Nucleus accumbens (tissue), 56 donors: ENCODE results near the gene PRF1.

Source experiments
- DNase-seq, 56 donors: peaks; one replicate each; lab custom pipeline; 2025; lab: John Stamatoyannopoulos, UW

PRF1 gene

DNA sequence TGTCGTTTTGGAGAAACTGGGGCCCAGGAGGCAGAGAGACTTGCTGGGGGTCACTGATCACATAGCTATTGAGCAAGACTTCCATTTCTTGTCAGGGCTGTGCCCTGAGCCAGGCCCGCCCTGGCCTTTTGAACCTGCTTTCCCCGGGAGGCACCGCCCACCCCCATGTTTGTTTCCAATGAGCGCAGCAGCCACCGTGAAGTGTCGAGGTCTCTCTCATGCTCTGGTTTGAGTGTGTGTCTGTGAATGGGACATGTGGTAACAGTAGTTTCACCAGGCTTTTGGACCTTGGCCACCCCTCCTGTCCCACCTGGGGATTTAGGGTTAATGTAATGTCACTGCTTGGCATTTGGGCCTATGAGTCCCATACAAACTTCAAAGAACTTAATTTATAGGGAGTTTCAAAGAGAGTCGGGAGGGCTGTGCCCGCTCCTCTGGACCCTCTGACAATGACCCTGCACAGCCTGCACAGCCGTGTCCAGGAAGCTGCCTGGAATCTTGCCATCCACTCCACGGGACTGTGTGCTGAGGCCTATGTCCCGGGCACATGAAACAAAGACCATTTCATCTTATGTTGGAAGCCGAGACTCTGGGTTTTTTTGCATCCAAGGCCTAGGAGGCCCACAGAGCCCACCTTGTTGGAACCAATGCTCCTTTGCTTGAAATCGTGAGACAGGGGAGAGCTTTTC, 6.3 kb downstream of the PRF1 start:
- peak in 38 of 56 donors; percentile 11 to 72 (median 39) for DNase-seq

DNA sequence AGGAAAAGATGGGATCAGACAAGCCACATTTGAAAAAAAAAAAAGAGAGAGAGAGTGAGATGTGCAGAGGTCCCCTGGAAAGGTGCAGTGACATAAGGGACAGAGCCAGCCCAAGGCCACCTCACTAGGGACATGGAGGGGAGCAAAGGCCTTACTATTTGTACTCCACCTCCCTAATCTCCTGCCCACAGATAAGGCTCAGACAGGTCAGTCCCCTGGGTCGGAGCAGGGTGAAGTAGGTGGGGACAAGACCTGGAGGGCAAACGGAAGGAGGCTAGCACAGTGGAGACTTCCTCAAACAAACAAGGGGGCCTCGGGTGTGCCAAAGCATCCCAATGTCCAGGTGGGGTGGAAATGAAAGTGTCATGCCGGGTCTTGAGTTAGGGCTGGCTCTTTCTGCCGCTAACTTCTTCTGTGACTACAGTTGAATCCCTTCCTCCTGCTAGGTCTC, 7.0 kb downstream of the PRF1 start:
- DNase-seq: no peak

DNA sequence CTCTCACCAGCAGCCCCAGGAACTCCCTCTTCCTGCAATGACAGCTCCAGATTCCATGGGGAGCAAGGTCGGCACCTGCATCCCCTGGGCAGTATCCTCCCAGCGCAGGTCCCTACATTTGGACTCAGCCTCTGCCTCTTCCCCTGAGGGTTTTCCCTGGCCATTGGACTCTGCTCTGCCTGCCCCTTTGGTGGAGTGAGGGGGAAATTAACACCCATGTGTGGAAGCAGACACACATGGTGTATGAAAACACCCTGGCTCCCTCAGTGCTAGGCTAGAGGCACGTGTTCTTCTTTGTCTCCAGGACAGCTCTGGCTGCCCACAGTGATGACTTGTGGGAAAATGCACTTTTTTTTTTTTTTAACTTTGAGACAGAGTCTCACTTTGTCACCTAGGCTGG, 8.4 kb downstream of the PRF1 start:
- DNase-seq: no peak

DNA sequence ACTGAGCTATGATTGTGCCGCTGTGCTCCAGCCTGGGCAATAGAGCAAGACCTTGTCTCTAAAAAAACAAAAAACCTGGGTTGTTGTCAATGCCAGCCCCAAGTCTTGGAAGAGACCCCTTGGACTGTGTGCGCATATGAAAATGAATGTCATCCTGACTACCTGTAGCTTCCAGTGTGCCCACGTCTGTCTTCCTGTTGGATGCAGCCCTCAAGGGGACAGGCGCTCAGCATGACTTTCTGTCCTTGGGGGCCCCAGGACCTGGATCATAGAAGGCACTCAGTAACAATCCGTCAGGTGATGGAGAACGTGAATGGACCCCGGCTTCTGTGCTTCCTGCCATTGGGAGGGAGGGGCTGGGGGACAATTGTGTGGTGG, 9.0 kb downstream of the PRF1 start:
- no peak for DNase-seq

DNA sequence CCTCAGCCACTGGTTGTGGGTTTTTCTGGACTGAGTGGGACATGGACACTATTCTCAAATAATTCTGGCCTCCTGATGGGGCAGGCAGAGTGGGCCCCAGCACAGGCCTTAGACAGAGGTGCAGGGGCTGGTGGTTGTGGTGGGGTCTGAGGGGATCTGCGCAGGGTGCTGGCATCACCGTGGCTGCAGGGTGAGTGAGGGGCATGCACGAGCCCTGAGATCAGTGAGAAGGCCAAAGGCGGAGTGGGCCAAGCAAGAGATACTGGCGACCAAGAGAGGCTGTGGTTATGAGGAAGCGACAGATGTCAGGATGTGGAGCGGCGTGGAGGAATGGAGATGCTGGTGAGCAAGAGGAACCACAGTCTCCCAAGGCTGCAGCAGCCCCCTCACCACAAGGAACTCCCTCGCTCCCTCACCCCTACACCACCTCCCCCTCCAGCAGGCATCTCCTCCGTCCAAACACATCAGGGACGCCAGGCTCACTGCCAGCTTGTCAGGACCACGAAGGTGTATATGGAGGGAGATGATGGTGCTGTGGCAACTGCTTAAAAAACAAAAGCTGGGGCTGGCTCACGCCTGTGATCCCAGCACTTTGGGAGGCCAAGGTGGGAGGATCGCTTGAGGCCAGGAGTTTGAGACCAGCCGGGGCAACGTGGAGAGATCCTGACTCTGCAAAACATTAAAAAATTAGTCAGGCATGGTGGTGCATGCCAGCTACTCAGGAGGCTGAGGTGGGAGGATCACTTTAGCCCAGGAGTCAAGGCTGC, 9.6 kb downstream of the PRF1 start:
- no peak for DNase-seq

DNA sequence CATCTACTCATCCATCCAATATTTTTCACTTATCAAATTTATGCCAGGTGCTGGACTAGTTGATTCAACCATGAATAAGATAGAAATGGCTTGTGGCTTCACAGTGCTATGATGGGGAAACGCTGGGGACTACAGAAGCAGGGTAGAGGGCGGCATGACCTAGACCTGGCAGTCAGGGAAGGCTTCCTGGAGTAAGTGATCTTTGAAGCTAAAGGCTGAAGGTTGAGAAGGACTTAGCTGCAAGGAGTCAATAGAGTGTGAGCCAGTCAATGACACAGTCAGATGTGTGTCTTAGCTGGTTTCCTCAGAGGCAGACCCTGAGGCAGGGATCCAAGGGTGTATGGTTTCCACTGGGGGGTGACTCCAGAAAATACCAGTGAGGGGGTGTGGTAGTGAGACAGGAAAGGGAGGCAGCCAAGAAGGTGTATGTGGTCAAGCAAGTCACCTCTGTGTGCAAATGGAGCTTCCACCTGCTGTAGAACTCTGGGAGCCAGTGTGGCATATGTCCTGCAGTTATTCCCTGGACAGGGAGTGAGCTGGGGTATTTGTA, 10.3 kb downstream of the PRF1 start:
- DNase-seq: no peak

DNA sequence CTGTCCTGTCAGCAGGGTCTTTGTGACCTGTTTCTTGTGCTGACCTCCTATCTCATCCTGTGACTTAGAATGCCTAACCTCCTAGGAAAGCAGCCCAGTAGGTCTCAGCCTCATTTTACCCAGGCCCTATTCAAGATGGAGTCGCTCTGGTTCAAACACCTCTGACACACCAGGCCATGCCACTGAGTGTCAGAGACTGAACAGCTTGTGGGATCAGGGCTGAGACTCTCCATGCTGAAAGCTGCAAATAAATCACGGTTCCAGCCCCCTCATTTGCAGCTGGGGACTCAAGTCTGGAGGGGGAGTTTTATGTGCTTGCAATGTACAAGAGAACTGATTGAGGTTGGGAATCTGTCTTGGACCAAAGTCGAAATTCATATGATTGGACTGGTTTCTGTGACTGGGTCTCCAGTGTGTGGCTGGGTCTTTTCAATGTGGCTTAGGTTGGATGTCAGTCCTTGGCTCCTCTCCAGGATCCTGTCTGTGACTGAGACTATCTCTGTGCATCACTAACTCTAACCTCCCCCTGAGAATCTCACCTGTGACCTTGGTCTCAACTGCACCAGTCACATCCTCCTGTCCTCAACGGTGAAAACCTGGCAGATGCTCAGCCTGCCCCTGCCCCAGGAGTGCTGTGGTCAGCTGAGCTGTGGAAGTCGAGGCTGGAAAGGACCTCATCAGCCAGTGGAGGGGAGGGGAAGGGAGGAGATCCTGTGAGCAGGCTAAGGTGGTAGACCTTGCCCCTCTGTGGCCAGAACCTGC, 11.7 kb downstream of the PRF1 start:
- no peak for DNase-seq

DNA sequence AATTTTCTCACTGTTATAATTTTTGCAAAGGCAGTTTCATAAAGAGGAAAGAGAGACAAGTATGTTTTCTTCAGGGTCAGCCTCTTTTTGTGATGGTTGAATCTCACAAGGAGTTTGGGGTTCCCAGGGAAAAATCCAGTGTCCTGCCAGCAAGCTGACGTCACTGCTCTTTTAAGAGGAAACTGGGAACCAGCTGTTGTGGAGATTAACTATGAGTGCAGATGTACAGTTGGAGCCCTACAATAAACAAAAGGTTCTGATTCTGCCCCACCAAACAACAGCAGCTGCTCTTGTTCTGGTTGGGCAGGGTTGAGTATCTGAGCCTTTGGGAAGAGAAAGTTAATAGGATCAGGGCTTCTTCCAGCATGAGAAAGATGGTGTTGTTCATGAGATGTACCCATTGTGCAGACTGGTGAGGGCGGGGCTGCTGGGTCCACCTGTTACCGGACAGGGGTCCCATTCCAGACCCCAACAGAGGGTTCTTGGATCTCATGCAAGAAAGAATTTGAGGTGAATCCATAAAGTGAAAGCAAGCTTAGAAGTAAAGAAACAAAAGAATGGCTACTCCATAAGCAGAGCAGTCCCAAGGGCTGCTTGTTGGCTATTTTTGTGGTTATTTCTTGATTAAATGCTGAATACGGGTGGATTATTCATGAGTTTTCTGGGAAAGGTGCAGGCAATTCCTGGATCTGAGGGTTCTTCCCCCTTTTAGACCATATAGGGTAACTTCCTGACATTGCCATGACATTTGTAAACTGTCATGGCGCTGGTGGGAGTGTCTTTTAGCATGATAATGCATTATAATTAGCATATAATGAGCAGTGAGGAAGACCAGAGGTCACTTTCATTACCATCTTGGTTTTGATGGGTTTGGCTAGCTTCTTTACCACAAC, 12.5 kb downstream of the PRF1 start:
- DNase-seq: peak in 4 of 56 donors; percentile 11 to 30 (median 22)

DNA sequence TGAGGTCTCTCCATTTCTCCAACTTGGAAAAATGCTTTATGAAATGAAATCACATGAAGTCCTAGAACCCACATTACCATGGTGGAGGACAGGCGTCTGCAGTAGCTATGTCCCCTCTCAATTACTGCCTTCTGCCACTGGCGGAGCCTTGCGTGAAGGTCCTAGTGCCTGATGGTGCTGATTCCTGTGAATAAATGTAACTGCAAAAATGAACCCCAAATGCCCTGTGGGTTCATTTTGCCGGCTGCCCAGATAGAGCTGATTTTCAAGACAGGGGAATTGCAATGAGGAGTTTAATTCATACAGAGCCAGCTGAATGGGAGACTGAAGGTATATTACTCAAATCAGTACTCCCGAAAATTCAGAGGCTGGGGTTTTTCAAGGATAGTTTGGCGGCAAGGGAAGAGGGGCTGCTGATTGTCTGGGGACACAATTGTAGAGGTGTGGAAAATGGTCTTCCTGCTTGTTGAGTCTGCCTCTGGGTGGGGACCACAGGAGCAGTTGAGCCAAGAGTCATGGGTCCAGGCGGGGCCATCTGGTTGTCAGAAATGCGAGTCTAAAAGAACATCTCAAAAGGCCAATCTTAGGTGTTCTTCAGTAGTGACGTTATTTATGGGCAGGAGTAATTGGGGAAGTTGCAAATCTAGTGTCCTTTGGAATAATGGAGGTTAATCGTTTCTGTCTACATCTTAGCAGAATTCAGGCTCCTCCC, 13.5 kb downstream of the PRF1 start:
- DNase-seq: no peak

DNA sequence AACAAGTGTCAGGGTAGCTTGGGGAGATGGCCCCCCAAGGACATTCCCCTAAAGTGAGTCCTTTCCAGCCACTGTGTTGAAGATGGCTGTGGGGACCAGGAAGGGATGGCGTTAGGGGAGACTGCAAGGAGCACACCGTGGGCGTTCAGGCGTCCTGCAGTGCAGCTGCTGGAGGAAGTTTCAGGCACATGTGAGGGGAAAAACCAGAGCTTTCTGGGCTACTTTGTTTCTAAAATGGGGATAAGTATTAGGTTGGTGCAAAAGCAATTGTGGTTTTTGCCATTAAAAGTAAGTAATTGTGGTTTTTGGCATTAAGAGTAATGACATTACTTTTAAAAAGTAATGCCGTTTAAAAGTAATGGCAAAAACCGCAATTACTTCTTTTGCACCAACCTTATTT, 14.3 kb downstream of the PRF1 start:
- no peak for DNase-seq

DNA sequence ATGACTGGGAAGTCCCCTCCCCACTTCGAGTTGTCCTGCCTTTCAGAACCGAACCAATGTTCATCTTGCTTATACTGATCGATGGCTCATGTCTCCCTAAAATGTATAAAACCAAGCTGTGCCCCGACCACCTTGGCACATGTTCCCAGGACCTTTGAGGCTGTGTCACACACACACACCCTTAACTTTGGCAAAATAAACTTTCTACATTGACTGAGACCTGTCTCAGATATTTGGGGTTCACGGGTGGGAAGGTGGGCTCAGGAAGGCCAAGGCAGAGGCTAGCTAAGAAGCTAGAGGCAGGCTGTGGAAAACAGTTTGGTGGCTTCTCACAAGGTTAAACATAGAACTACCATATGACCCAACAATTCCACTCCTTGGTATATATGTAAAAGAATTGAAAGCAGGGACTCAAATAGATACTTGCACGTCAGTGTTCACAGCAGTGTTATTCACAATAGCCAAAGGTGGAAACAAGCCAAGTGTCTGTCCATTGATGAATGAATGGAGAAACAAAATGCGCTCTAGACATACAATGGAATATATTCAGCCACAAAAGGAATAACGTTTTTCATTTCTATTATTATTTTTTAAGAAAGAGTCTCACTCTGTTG, 15.4 kb downstream of the PRF1 start:
- peak in 2 of 56 donors; percentile 10 to 28 for DNase-seq

DNA sequence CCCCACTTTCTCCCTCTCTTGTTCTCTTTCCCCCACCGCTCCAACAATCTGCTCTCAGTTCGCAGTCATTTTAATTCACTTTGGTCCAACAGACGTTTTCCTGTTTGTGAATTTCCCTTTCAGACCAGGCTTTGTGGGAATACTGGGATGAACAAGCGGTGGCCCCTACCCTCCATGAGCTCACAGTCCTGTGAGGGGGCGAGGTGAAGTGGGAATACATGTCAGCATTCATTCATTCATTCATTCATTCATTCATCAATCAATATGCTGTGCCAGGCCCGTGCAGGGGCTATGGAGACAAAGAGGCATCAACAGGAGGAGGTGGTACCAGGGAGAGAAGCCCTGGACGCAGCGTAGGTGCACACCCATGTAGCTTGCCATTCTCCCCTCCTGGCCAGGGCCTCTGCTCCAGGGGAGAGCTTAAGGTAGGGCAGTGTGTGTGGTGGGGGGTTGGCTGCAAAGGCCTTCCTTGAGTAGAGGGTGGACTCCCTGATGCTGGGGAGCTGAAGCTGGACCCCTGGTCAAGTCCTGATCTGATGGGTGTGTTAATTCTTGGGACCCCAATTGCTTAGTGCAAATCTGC, 16.1 kb downstream of the PRF1 start:
- no peak for DNase-seq

DNA sequence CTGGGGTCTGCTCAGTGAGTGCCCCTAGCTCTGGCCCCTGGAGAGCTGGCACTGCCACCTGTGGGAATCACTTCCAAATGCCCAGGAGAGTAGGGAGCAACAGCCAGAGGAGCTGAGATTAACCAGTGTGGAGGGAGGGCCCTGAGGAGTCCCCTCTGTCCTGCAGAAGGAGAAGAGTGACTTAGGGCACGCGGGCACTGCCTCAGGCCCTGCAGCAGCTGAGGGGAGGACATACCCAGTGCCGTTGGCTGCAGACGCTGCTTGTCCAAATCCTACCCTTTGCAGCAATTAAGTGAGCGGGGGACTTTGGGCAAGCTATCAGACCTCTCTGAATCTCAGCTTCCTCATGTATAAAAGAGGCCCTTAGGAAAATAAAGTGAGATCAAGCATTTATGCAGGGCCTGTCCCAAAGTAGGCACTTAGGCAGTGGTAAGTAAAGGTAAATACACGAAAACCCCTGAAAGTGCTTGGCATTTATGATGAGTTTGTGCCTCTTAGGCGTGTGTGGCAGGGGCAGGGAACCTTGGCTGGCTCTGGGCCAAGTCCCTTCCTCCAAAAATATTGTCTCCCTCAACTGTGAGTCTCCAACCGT, 16.9 kb downstream of the PRF1 start:
- no peak for DNase-seq

DNA sequence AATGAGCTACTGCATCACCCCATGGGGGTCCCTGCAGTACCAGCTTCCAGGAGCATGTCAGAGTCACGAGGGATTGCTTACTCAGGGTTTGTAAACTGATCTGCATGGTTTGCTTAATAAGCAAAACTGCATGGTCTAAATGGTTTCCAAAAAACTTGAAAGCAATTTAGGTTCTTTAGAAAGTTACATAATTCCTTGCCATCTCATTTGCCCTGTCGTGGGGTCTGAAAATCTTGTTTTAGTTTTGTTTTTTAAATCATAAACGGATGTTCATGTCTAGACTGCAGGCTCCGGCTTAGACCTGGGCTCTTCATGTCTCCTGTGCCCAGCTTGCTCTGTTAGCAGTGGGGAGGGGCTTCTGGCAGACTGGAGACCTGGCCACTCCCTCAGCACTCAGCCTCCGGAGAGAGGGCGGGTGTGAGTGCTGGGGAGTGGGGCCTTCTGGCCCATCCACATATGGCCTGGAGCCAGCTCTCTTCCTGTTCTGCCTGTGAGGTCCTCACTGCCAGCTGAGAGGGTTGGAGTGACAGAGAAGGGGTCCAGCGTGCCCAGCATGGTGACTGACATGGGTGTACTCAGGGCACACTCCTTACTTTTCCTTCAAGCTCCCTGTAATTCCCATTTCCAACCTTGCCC, 17.5 kb downstream of the PRF1 start:
- DNase-seq: no peak

DNA sequence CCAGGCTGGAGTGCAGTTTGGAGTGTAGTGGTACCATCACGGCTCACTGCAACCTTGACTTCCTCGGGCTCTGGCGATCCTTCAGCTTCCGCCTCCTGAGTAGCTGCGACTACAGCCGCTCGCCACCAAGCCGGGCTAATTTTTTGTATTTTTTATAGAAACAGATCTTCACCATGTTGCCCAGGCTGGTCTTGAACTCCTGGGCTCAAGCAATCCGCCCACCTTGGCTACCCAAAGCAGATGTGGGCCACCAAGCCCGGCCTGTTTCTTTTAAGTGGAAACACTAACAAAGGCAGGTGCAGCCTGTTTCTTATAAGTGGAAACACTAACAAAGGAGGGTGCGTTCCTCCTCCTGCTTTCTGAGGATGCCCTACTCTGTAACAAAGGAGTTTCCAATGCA, 18.2 kb downstream of the PRF1 start:
- no peak for DNase-seq

DNA sequence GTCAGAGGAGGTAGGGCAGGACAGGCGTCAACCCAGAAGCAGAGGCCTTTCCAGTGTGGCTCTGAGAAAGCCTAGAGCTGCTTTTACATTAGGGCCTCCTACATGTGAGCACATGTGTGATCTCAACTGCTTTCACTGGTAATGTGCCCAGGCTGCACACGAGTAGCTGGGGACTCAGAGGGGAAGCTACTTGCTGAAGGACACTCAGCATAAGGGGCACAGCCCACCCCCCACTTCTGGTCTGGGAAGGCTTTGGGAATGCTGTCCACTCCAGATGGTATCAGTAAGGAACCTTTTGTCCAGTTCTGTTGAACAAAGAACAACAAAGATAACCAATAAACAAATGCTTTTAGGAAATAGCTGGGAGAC, 18.9 kb downstream of the PRF1 start:
- no peak for DNase-seq

DNA sequence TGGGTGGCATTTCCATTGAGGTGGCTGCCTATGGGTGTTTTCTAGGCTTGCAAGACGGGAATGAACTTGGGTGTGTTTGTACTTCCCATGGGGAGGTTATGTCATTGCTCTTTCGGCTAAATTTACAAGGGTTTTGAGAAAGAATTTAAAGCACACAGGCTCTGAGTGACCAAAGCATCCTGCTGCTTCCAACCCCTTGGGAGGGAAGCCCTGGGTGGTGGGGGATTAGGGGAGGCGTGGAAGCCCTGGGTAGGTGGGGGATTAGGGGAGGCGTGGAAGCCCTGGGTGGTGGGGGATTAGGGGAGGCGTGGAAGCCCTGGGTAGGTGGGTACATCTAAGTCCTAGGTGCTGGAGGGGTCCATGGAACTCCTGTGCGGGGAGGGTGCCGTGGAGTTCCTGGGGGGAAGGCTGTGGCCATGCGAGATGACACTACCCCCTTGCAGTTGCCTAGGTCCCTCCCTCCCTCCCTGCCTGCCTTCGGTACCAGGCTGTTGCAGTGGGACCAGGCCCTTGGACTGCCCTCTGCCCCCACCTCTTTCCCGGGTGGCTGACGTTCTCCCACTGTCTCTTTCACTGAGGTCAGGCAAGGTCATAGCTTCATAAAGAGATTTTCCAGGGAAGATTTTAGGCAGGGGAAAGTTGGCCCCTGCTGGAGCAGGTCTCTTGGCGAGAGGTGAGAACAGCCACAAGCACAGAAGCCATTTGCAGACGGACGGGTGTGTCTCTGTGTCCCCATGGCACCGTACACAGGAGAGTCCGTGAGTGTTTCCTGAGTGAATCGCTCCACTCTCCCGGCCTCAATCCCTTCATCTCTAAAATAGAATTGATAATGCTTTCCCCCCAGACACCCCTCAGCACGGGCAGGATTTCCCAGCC, 19.5 kb downstream of the PRF1 start:
- DNase-seq: no peak
